B cell (primary cell): Measurements from ENCODE around the gene CAPS.

Experiments
- EZH2 ChIP-seq: IDR thresholded peaks from 2 replicates; pipeline ENCODE4 v1.6.1; 2012; ENCODE audit warnings: borderline replicate concordance, low read depth, mild to moderate bottlenecking, moderate library complexity, low read length; ENCODE audit not compliant: insufficient read depth, poor library complexity, severe bottlenecking
- TF ChIP-seq, protein P1 (sequence below): fragments of 200-600 bp; IDR thresholded peaks from one replicate; pipeline ENCODE4 v1.8.0; 2022; ENCODE audit warnings: antibody characterized with exemption, mild to moderate bottlenecking

DNA sequence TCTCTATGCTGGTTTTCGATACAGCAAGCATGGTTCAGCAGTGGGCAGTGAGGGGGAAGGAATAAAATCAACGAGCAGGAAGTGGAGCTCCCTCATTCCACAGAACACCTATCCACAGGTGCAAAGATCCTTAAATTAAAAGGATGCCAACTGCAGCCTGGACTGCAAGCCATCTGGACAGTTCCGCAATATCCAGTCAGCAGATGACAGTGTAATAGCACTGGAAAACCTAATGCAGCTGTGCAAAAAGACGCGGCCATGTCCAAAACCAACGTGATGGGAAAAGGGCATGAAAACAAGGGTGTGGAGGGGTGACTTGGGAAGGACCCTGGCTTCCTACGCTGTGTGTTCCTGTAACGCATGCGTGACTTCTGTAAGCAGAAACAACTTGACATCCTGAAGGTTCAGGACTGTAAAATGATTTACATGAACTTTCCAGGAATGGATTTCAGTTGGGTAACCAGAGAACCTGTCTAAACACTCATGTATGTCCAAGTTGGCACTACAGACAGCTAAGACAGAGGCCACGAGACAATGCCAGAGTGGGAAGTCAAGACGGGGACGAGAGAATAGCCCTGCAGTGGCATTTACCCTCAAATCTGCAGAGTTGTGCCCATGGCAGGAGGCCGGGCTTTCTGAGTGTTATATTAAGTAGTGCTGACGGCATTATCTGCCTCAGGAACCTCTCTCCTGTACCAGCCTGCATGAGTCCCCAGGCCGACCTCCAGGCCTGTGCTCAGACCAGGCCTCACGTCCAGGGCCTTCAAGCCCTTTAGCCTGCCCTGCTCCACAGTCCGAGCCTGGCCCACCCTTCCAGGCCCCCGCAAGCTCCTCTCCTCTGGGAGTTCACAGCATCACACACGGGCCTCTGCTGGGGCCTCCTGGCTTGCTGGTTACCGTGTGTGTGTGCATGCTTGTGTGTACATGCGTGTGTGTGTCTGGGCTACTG, 26.5 kb downstream of the CAPS start:
- TF ChIP-seq, protein P1, sequence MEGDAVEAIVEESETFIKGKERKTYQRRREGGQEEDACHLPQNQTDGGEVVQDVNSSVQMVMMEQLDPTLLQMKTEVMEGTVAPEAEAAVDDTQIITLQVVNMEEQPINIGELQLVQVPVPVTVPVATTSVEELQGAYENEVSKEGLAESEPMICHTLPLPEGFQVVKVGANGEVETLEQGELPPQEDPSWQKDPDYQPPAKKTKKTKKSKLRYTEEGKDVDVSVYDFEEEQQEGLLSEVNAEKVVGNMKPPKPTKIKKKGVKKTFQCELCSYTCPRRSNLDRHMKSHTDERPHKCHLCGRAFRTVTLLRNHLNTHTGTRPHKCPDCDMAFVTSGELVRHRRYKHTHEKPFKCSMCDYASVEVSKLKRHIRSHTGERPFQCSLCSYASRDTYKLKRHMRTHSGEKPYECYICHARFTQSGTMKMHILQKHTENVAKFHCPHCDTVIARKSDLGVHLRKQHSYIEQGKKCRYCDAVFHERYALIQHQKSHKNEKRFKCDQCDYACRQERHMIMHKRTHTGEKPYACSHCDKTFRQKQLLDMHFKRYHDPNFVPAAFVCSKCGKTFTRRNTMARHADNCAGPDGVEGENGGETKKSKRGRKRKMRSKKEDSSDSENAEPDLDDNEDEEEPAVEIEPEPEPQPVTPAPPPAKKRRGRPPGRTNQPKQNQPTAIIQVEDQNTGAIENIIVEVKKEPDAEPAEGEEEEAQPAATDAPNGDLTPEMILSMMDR: no peak
- TF ChIP-seq EZH2: no peak
